Limb (tissue), 2 donors: Measurements from ENCODE around the gene FOXF2.
"Not testable (repeated sequence)": the region's sequence is repeated elsewhere in the genome, so short reads cannot be mapped to it uniquely, and the experiment has no call there.

Experiments used
- DNase-seq, 2 donors: peaks; one replicate each; pipeline ENCODE4 v3.0.0-alpha.2; 2016; ENCODE audit errors: extremely low spot score in 2 of 2

FOXF2 gene

GRCh38 chr6:1389369-1390132, at the start of gene FOXF2:
Gene FOXF2, plus strand, starts transcription at chr6:1389576. Its CDS starts 372 bp downstream, at chr6:1389948.
- peak in 1 of 2 donors; percentile 51 for DNase-seq

DNA sequence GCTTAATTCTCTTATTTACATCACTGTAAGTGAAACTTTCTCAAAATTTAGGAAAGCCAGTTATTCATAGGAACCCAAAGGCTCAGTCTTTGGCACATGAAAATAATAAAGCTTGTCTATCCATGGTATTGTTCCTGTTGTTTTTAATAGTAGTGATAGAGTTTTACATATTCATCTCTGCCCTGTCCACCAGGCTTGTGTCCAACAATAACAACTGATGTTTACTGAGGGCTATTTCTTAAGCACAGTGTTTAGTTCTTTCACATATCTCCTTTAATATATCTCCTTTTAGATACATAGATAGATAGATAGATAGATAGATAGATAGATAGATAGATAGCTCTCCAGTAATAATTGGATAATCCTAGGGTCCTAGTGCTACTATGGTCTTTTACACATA, 43.3 kb upstream of the FOXF2 start:
- DNase-seq: no peak

GRCh38 chr6:1346558-1347091, 42.8 kb upstream of the FOXF2 start:
- DNase-seq: no peak

GRCh38 chr6:1347161-1347560, 42.2 kb upstream of the FOXF2 start:
- no peak for DNase-seq

GRCh38 chr6:1348675-1349074, 40.7 kb upstream of the FOXF2 start:
- DNase-seq: peak in 1 of 2 donors; percentile 72

DNA sequence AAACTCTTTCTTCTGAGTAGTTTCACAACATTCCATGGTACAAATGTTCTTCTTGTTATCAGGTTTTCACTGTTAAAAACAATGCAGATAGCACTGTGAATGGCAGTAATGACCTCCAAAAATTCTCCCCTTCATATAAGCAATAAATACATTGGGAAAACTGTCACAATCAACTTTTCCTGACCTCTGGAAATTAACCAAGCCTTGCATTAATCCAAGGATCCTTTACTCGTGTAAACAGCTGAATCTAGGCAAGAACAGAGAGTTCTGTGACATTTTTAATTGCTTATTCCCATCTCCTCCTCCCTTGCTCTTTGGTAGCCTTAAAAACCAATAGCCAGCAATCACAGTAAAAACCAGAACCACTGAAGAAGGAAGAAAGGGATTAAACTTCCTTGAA, 39.7 kb upstream of the FOXF2 start:
- no peak for DNase-seq

DNA sequence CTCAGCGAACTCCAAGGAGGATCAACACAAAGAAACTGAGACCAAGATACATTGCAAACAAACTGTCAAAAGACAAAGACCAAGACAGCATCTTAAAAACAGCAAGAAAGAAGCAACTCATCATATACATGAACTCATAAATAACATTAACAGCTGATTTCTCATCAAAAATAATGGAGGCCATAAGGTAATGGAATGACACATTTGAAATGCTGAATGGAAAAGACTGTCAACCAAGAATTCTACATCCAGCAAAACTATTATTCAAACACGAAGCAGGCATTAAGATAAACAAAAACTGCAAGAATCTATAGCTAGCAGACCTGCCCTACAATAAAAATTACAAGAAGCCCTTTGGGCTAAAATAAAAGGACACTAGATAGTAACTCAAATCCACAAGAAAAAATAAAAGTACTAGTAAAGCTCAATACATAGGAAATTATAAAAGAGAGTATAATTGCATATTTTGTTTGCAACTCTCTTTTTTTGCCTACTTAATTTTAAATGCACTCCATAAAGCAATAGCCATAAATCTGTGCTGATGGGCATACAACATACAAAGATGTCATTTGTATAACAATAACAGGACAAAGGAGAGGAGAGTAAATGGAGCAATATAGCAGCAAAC, 37.9 kb upstream of the FOXF2 start:
- no peak for DNase-seq

GRCh38 chr6:1355068-1355467, 34.3 kb upstream of the FOXF2 start:
- not testable (repeated sequence) for DNase-seq

DNA sequence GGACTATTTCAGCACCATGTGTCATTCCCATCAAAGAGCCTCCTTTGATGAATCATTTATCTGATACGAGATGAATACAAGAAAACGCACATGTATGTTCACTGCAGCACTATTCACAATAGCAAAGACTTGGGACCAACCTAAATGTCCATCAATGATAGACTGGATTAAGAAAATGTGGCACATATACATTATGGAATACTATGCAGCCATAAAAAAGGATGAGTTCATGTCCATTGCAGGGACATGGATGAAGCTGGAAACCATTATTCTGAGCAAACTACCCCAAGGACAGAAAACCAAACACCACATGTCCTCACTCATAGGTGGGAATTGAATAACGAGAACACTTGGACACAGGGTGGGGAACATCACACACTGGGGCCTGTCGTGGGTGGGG, 27.7 kb upstream of the FOXF2 start:
- DNase-seq: not testable (repeated sequence)

GRCh38 chr6:1362643-1363042, 26.7 kb upstream of the FOXF2 start:
- DNase-seq: no peak

DNA sequence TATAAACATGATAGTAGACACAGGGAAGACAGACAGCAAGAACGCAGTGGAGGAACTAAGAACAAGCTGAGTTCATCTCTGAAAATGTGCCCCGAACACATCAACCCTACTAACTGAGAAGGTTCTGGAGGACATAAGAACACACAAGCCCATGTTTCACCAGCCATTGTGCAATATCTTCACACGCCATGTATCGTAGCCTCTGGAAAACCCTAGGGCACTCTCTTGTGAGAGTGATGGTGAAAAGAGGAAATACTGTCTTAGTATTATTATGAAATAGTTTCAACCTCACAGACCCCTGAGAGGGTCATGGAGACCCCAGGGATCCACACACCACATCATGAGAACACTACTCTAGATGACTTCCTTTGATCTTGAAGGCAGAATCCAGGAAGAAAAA, 26.1 kb upstream of the FOXF2 start:
- no peak for DNase-seq

GRCh38 chr6:1363729-1364572, 25.4 kb upstream of the FOXF2 start:
- no peak for DNase-seq

DNA sequence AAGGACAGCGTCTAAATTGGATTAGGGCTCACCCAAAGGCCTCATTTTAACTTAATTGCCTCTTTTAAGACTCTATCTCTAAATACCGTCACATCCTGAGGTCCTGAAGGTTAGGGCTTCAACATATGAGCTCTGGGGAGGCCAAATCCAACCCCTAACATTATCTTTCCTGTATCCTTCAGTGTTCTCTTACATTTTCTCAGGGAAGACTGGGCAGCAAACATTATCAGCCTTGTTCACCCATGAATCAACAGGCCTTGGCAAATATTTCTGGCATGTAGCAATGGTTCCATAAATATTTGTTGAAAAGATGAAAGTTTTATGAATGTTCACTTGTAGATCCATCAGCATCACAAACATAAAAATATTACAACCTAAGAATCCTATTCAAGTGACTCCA, 24.6 kb upstream of the FOXF2 start:
- no peak for DNase-seq

GRCh38 chr6:1365686-1366085, 23.7 kb upstream of the FOXF2 start:
- DNase-seq: no peak

DNA sequence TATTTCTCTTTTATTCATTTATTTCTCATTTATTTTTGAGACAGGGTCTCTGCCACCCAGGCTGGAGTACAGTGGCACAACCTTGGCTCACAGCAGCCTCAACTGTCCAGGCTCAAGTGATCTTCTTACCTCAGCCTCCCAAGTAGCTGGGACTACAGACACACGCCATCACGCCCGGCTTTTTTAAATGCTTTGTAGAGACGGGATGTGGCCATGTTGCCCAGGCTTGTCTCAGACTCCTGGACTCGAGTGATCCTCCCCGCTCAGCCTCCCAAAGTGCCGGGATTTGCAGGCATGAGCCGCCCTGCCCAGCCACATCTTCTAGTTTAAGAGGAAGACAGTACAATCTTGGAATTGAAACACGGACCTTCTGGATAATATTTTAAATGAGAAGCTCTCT, 21.6 kb upstream of the FOXF2 start:
- no peak for DNase-seq

GRCh38 chr6:1368940-1369339, 20.4 kb upstream of the FOXF2 start:
- no peak for DNase-seq

DNA sequence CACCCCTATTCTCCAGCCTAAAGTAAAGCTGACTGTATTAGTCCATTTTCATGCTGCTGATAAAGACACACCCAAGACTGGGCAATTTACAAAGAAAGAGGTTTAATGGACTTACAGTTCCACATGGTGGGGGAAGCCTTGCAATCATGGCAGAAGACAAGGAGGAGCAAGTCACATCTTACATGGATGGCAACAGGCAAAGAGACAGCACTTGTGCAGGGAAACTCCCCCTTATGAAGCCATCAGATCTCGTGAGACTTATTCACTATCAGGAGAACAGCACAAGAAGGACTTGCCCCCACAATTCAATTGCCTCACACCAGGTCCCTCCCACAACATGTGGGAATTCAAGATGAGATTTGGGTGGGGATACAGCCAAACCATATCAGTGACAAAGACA, 19.7 kb upstream of the FOXF2 start:
- DNase-seq: not testable (repeated sequence)

GRCh38 chr6:1371933-1372332, 17.4 kb upstream of the FOXF2 start:
- no peak for DNase-seq

DNA sequence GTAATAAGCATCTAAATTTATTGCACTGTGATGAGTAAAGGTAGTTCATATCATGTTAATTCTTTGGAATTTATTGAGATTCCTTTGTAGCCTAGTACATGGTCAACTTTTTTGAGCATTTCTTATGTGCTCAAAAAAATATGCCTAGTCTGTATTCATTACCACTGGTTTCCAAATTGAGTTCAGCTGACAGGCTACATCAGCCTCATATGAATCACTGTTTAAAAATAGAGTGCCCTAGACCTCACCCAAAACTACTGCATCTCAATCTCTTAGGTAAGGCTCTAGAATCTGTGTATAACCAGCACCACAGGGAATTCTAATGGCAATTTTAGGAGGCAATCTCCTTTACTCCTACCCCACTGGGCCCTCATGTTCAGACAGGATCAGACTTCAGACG, 16.7 kb upstream of the FOXF2 start:
- DNase-seq: no peak

- DNase-seq: no peak
Measured at GRCh38 chr6:1376653-1377052, 12.7 kb upstream of the FOXF2 start.

- DNase-seq: no peak
Measured at GRCh38 chr6:1377526-1377925, 11.8 kb upstream of the FOXF2 start.
